Liver (tissue), 9 donors: ENCODE results near the gene KMT5B. TPM values are rescaled to one million over a fixed set of nuclear protein-coding genes. Genes with fewer than 3 reads are reported as not detected.

ENCODE experiments used
- DNase-seq: peaks from one replicate; pipeline ENCODE4 v3.0.0-alpha.2; 2017; ENCODE audit warnings: low spot score
- H3K27ac ChIP-seq, 2 donors: one replicate each; pipeline ENCODE4 v1.7.0; 2013; ENCODE audit warnings: inconsistent platforms in 2 of 2, low read length in 2 of 2, control low read depth in 1 of 2, low read depth in 1 of 2, mild to moderate bottlenecking in 1 of 2
- H3K27me3 ChIP-seq, 4 donors: one replicate each; pipeline versions ENCODE4 v1.6.1 to v1.7.0; 2013; ENCODE audit warnings: low read length in 3 of 4, inconsistent platforms in 1 of 4, mild to moderate bottlenecking in 1 of 4, moderate library complexity in 1 of 4; ENCODE audit not compliant: control insufficient read depth in 4 of 4, insufficient read depth in 4 of 4
- H3K36me3 ChIP-seq, 4 donors: one replicate each; pipeline versions ENCODE4 v1.6.1 to v1.7.0; 2013; ENCODE audit warnings: low read length in 3 of 4, mild to moderate bottlenecking in 3 of 4, low read depth in 1 of 4, moderate library complexity in 1 of 4; ENCODE audit not compliant: control insufficient read depth in 4 of 4, insufficient read depth in 3 of 4
- H3K4me1 ChIP-seq, 4 donors: one replicate each; pipeline versions ENCODE4 v1.6.1 to v1.7.0; 2013; ENCODE audit warnings: low read length in 3 of 4, mild to moderate bottlenecking in 3 of 4, moderate library complexity in 1 of 4; ENCODE audit not compliant: control insufficient read depth in 4 of 4, insufficient read depth in 4 of 4
- H3K4me3 ChIP-seq, 3 donors: one replicate each; pipeline versions ENCODE4 v1.6.1 to v1.7.0; 2013; ENCODE audit warnings: low read length in 3 of 3, control low read depth in 1 of 3, low read depth in 1 of 3, mild to moderate bottlenecking in 1 of 3
- H3K9ac ChIP-seq, 2 donors: one replicate each; pipeline ENCODE4 v1.7.0; 2013; ENCODE audit warnings: low read length in 2 of 2, mild to moderate bottlenecking in 2 of 2, moderate library complexity in 2 of 2, control low read depth in 1 of 2, low read depth in 1 of 2
- H3K9me3 ChIP-seq, 4 donors: one replicate each; pipeline versions ENCODE4 v1.6.1 to v1.7.0; 2013; ENCODE audit warnings: low read length in 3 of 4; ENCODE audit not compliant: control insufficient read depth in 4 of 4
- EGR1 ChIP-seq, 2 donors: IDR thresholded peaks; 2 replicates each; pipeline ENCODE4 v1.6.1; 2016 to 2018; ENCODE audit warnings: antibody characterized with exemption in 2 of 2, low read depth in 2 of 2
- FOXA1 ChIP-seq: IDR thresholded peaks from 2 replicates; pipeline ENCODE4 v1.6.1; 2016; ENCODE audit warnings: antibody characterized with exemption
- FOXA2 ChIP-seq: IDR thresholded peaks from 2 replicates; pipeline ENCODE4 v1.6.1; 2016; ENCODE audit warnings: antibody characterized with exemption
- GABPA ChIP-seq, 2 donors: IDR thresholded peaks in 1 of 2; conservative IDR thresholded peaks in 1 of 2; 2 replicates each; pipeline ENCODE4 v1.6.1; 2016; ENCODE audit warnings: antibody characterized with exemption in 2 of 2, mild to moderate bottlenecking in 1 of 2, moderate library complexity in 1 of 2
- HNF4A ChIP-seq, 2 donors: conservative IDR thresholded peaks; 2 replicates each; pipeline ENCODE4 v1.6.1; 2016; ENCODE audit warnings: antibody characterized with exemption in 2 of 2, mild to moderate bottlenecking in 2 of 2
- HNF4G ChIP-seq: IDR thresholded peaks from 2 replicates; pipeline ENCODE4 v1.6.1; 2016; ENCODE audit warnings: antibody characterized with exemption
- JUND ChIP-seq, 2 donors: IDR thresholded peaks; 2 replicates each; pipeline ENCODE4 v1.6.1; 2016; ENCODE audit warnings: antibody characterized with exemption in 2 of 2
- NR2F2 ChIP-seq: IDR thresholded peaks from 2 replicates; pipeline ENCODE4 v1.6.1; 2016; ENCODE audit warnings: antibody characterized with exemption
- RAD21 ChIP-seq, 2 donors: IDR thresholded peaks; 2 replicates each; pipeline ENCODE4 v1.6.1; 2016; ENCODE audit warnings: antibody characterized with exemption in 2 of 2, mild to moderate bottlenecking in 2 of 2
- RXRA ChIP-seq, 2 donors: IDR thresholded peaks; 2 replicates each; pipeline ENCODE4 v1.6.1; 2017 to 2018; ENCODE audit warnings: antibody characterized with exemption in 2 of 2, mild to moderate bottlenecking in 1 of 2
- SP1 ChIP-seq: IDR thresholded peaks from 2 replicates; pipeline ENCODE4 v1.6.1; 2018; ENCODE audit warnings: antibody characterized with exemption, mild to moderate bottlenecking
- TAF1 ChIP-seq: conservative IDR thresholded peaks from 2 replicates; pipeline ENCODE4 v1.6.1; 2016; ENCODE audit warnings: antibody characterized with exemption, mild to moderate bottlenecking
- YY1 ChIP-seq: IDR thresholded peaks from 2 replicates; pipeline ENCODE4 v1.6.1; 2016; ENCODE audit warnings: antibody characterized with exemption, mild to moderate bottlenecking
- WGBS: extraction: QIAGEN DNeasy Blood & Tissue Kit; methylation state at CpG from one replicate; pipeline ENCODE4 v1.1.7; 2013; 5-methylcytosine and 5-hydroxymethylcytosine counted together
- polyA plus RNA-seq, 2 donors: library from polyadenylated mRNA; stranded (reverse) in 1 of 2; unstranded in 1 of 2; fragments of 200-250 nt in 1 of 2; fragments of >200 nt in 1 of 2; fragmentation: Nextera tagmentation in 1 of 2; extraction: Ambion mirVana in 1 of 2; gene quantifications; one replicate each; pipeline versions ENCODE4 v1.2.1 to v1.2.3, GENCODE V29; 2013 to 2015
- total RNA-seq, 2 donors: library from RNA; depleted of rRNA; stranded (reverse); fragments of >200 nt; gene quantifications; one replicate each; pipeline ENCODE4 v1.2.3, GENCODE V29; 2014
- TF ChIP-seq, protein P1 (sequence below): fragments of 150-350 bp; IDR thresholded peaks from 2 replicates; pipeline ENCODE4 v1.5.1; 2017; ENCODE audit warnings: improper control_type of control experiment, low read depth, low read length; ENCODE audit not compliant: missing input control
- TF ChIP-seq, protein P2 (sequence below): IDR thresholded peaks from 2 replicates; pipeline ENCODE4 v1.6.1; 2016; ENCODE audit warnings: antibody characterized with exemption
- TF ChIP-seq, protein P3 (sequence below): IDR thresholded peaks from 2 replicates; pipeline ENCODE4 v1.6.1; 2016; ENCODE audit warnings: antibody characterized with exemption
- TF ChIP-seq, protein P4 (sequence below): IDR thresholded peaks from 2 replicates; pipeline ENCODE4 v1.6.1; 2016; ENCODE audit warnings: antibody characterized with exemption
- TF ChIP-seq, protein P5 (sequence below): IDR thresholded peaks from 2 replicates; pipeline ENCODE4 v1.6.1; 2016; ENCODE audit warnings: antibody characterized with exemption, mild to moderate bottlenecking
- donor health status: healthy.
- donor health status: healthy.
- donor health status: healthy.
- donor health status: healthy.
- donor health status: healthy.

Gene KMT5B
- total and polyA plus RNA-seq, 4 donors = 8.7 to 33.8 (median 14.8) TPM

DNA sequence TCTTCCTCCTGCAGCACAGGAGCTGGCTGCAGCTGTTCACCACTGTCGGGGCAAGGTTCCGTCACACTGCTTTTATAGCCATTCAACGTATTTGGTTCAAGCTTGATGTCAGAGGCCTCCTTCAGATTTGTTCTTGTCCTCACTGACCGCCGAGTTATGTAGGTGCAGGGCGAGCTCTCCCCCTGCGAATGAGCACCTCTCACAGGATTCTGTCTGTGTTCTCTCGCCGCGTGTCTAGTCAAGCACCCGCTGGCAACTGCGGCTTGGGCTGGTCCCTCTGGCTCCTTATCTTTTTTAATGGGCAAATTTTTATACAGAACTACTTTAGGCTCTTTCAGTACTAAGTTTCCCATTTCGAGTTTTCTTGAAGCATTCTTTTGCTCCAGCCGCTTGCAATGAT is 54.5 kb downstream of the KMT5B start:
- TF ChIP-seq SP1 (no peak), NR2F2 (no peak), EGR1 (IDR thresholded peaks at IDR 0.05; ENCODE audit: low read depth in 2 of 2) (no peak), RXRA (IDR thresholded peaks at IDR 0.05) (no peak), RAD21 (IDR thresholded peaks at IDR 0.05) (no peak)
- TF ChIP-seq, protein P1, sequence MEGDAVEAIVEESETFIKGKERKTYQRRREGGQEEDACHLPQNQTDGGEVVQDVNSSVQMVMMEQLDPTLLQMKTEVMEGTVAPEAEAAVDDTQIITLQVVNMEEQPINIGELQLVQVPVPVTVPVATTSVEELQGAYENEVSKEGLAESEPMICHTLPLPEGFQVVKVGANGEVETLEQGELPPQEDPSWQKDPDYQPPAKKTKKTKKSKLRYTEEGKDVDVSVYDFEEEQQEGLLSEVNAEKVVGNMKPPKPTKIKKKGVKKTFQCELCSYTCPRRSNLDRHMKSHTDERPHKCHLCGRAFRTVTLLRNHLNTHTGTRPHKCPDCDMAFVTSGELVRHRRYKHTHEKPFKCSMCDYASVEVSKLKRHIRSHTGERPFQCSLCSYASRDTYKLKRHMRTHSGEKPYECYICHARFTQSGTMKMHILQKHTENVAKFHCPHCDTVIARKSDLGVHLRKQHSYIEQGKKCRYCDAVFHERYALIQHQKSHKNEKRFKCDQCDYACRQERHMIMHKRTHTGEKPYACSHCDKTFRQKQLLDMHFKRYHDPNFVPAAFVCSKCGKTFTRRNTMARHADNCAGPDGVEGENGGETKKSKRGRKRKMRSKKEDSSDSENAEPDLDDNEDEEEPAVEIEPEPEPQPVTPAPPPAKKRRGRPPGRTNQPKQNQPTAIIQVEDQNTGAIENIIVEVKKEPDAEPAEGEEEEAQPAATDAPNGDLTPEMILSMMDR = no peak
- 97% methylated on average over 14 of the region's 14 CpGs for WGBS
- Histone ChIP-seq H3K27ac (no peak overlapping the region), H3K9ac (no peak overlapping the region), H3K36me3 (peaks cover 1 to 18% (median 13%) of the 10 kb centered on the region in 4 donors), H3K4me1 (peaks cover 0 to 7% (median 4%) of the 10 kb centered on the region in 4 donors), H3K9me3 (no peaks in the 10 kb centered on the region), H3K27me3 (no peaks in the 10 kb centered on the region), H3K4me3 (no peak overlapping the region)
- DNase-seq = no peak

DNA sequence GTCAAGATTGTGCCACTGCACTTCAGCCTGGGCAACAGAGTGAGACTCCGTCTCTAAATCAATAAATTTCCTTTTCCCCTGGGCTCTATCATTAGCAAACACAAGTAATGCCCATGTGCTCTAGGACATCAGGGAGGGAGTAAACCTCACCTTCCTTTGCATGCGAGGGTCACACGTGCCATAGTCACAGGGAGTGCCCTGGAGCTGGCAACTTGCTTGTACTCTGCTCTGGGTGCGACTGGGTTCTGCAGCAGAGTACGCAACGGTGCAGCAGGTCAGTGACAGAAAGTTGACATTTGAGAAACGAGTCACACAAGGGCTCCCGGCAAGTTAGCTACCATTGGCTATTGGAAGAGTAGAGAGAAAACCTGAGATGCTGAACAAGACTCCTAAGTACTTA is 59.4 kb downstream of the KMT5B start:
- TF ChIP-seq HNF4A (conservative IDR thresholded peaks at IDR 0.05) (peak; percentile 50 to 51), FOXA1 (no peak), RXRA (IDR thresholded peaks at IDR 0.05) (peak in 1 of 2 donors; percentile 41)
- H3K9me3 ChIP-seq = no peaks in the 10 kb centered on the region
- 36% methylated on average over 8 of the region's 8 CpGs for WGBS
- no peak overlapping the region for H3K27ac ChIP-seq
- no peak for DNase-seq
- H3K4me1 ChIP-seq = peaks cover 0 to 10% (median 5%) of the 10 kb centered on the region in 4 donors
- peaks cover 0 to 14% (median 10%) of the 10 kb centered on the region in 4 donors for H3K36me3 ChIP-seq
- H3K27me3 ChIP-seq = no peaks in the 10 kb centered on the region
- no peak overlapping the region for H3K9ac ChIP-seq
- H3K4me3 ChIP-seq = no peak overlapping the region

DNA sequence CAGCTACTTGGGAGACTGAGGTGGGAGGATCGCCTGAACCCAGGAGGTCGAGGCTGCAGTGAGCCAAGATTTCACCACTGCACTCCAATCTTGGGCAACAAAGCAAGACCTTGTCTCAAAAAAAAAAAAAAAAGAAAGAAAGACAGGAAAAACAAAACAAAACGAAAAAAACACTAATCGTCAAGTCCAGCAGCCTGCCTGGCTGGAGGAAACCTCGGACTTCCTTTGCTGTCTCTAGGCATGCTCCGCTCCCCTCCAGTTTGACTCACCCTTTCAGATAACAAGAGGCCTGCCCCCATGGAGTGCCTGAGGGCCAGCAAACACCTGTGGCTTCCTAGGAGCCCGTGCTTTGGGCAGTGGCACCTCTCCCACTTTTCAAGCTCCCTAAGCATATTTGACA is 63.1 kb downstream of the KMT5B start:
- WGBS = 42% methylated on average over 7 of the region's 7 CpGs
- DNase-seq = no peak
- H3K27ac ChIP-seq = no peak overlapping the region

More for the DNA sequence above, 63.1 kb downstream of the KMT5B start:
- H3K9ac ChIP-seq = no peak overlapping the region
- H3K27me3 ChIP-seq = no peaks in the 10 kb centered on the region
- H3K9me3 ChIP-seq = no peaks in the 10 kb centered on the region
- peaks cover 16 to 36% (median 26%) of the 10 kb centered on the region in 4 donors for H3K4me1 ChIP-seq
- H3K36me3 ChIP-seq = no peaks in the 10 kb centered on the region
- H3K4me3 ChIP-seq = no peak overlapping the region
- TF ChIP-seq FOXA2 (no peak), FOXA1 (no peak), TAF1 (no peak), NR2F2 (no peak), SP1 (no peak), RXRA (IDR thresholded peaks at IDR 0.05) (no peak), HNF4G (no peak), EGR1 (IDR thresholded peaks at IDR 0.05; ENCODE audit: low read depth in 2 of 2) (no peak), JUND (IDR thresholded peaks at IDR 0.05) (no peak), HNF4A (conservative IDR thresholded peaks at IDR 0.05) (no peak), GABPA (IDR thresholded peaks at IDR 0.05 in 1 of 2, conservative IDR thresholded peaks at IDR 0.05 in 1 of 2) (no peak), RAD21 (IDR thresholded peaks at IDR 0.05) (no peak), YY1 (no peak)
- TF ChIP-seq, protein P2, sequence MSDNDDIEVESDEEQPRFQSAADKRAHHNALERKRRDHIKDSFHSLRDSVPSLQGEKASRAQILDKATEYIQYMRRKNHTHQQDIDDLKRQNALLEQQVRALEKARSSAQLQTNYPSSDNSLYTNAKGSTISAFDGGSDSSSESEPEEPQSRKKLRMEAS = no peak
- TF ChIP-seq, protein P1 = no peak
- TF ChIP-seq, protein P3, sequence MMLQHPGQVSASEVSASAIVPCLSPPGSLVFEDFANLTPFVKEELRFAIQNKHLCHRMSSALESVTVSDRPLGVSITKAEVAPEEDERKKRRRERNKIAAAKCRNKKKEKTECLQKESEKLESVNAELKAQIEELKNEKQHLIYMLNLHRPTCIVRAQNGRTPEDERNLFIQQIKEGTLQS = no peak
- TF ChIP-seq, protein P4, sequence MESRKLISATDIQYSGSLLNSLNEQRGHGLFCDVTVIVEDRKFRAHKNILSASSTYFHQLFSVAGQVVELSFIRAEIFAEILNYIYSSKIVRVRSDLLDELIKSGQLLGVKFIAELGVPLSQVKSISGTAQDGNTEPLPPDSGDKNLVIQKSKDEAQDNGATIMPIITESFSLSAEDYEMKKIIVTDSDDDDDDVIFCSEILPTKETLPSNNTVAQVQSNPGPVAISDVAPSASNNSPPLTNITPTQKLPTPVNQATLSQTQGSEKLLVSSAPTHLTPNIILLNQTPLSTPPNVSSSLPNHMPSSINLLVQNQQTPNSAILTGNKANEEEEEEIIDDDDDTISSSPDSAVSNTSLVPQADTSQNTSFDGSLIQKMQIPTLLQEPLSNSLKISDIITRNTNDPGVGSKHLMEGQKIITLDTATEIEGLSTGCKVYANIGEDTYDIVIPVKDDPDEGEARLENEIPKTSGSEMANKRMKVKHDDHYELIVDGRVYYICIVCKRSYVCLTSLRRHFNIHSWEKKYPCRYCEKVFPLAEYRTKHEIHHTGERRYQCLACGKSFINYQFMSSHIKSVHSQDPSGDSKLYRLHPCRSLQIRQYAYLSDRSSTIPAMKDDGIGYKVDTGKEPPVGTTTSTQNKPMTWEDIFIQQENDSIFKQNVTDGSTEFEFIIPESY = no peak
- TF ChIP-seq, protein P5, sequence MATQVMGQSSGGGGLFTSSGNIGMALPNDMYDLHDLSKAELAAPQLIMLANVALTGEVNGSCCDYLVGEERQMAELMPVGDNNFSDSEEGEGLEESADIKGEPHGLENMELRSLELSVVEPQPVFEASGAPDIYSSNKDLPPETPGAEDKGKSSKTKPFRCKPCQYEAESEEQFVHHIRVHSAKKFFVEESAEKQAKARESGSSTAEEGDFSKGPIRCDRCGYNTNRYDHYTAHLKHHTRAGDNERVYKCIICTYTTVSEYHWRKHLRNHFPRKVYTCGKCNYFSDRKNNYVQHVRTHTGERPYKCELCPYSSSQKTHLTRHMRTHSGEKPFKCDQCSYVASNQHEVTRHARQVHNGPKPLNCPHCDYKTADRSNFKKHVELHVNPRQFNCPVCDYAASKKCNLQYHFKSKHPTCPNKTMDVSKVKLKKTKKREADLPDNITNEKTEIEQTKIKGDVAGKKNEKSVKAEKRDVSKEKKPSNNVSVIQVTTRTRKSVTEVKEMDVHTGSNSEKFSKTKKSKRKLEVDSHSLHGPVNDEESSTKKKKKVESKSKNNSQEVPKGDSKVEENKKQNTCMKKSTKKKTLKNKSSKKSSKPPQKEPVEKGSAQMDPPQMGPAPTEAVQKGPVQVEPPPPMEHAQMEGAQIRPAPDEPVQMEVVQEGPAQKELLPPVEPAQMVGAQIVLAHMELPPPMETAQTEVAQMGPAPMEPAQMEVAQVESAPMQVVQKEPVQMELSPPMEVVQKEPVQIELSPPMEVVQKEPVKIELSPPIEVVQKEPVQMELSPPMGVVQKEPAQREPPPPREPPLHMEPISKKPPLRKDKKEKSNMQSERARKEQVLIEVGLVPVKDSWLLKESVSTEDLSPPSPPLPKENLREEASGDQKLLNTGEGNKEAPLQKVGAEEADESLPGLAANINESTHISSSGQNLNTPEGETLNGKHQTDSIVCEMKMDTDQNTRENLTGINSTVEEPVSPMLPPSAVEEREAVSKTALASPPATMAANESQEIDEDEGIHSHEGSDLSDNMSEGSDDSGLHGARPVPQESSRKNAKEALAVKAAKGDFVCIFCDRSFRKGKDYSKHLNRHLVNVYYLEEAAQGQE = no peak
